BLaER1 treated with 17β-estradiol and CSF1 and Interleukin-3, amounts not matched to agents 10 nM and 100 nM (cell line): ENCODE results near the gene DMBX1.

Experiments used
- H3K27ac ChIP-seq, 11 experiments: shearing (Covaris generic); formaldehyde crosslinking; 2 replicates each; pipeline ENCODE4 v1.8.1; 2022
- H3K27me3 ChIP-seq, 11 experiments: shearing (Covaris generic); formaldehyde crosslinking; 2 replicates each; pipeline ENCODE4 v1.8.1; 2022
- H3K36me3 ChIP-seq, 11 experiments: shearing (Covaris generic); formaldehyde crosslinking; 2 replicates each; pipeline ENCODE4 v1.8.1; 2022
- H3K4me1 ChIP-seq, 10 experiments: shearing (Covaris generic); formaldehyde crosslinking; 2 replicates each; pipeline ENCODE4 v1.8.1; 2022
- H3K4me2 ChIP-seq, 11 experiments: shearing (Covaris generic); formaldehyde crosslinking; 2 replicates each; pipeline ENCODE4 v1.8.1; 2022
- H3K4me3 ChIP-seq, 10 experiments: shearing (Covaris generic); formaldehyde crosslinking; 2 replicates each; pipeline ENCODE4 v1.8.1; 2022
- H3K9ac ChIP-seq, 11 experiments: shearing (Covaris generic); formaldehyde crosslinking; 2 replicates each; pipeline ENCODE4 v1.8.1; 2022
- H3K9me3 ChIP-seq, 11 experiments: shearing (Covaris generic); formaldehyde crosslinking; replicated peaks in 1 of 11; 2 replicates each; pipeline ENCODE4 v1.8.1; 2022
- H4K20me1 ChIP-seq, 11 experiments: shearing (Covaris generic); formaldehyde crosslinking; 2 replicates each; pipeline ENCODE4 v1.8.1; 2022
- Cebpa-rat ChIP-seq, 11 experiments: shearing (Covaris generic); IDR thresholded peaks; 2 replicates each; pipeline ENCODE4 v1.8.1; 2022

The DMBX1 gene

DNA sequence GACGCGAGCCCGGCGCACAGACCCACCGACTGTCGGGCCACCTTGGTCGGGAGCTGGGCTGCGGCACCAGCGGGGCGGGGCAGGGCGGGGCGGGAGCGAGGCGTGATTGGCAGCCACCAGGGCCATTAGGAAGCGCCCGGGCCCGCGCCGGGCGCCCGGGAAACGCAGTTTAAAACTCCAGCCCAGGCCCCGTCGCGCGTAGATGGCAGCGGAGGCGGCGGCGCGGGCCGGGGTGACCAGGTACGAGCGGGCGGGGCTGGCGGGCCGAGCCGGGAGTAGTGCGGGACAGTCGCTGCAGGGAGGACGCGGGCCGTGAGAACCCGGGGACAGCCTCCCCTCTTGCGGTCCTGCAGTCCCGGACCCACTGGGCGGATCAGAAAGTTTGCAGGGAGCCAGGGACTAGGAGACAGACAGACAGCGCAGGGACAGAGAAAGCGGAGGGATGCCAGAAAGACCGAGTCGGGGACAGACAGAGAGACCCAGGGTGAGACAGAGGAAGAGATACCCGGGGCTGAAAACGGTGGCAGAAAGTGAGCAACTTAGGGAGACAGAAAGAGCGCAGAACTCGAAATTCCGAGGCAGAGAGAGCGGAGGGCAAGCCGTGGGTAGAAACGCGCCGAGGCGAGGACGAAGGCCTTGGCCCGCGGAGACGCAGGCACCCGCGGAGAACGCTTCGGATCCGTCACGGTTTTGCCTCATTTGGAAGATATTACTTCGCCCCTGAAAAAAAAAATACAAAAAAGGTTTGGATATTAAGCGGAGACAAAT, at the start of gene DMBX1:
Gene DMBX1 (plus strand): TSS at position 199 of the 768 bp plus-strand sequence. CDS start 17,175 bp downstream, outside the sequence.
- no peak for TF ChIP-seq Cebpa-rat (IDR thresholded peaks at IDR 0.05)
- Histone ChIP-seq H3K27ac (no peak within 1 kb of the TSS), H3K9me3 (no peaks in the 10 kb centered on the region), H3K4me3 (peak within 1 kb of the TSS in 9 of 10 experiments; percentile 22 to 64 (median 41); a peak in 14 of 20 replicates), H4K20me1 (peaks cover 0 to 83% (median 51%) of the 10 kb centered on the region in 11 experiments; a peak in 18 of 22 replicates), H3K27me3 (peaks cover 99 to 100% (median 100%) of the 10 kb centered on the region in 11 experiments), H3K36me3 (no peaks in the 10 kb centered on the region), H3K4me1 (peaks cover 0 to 13% (median 7%) of the 10 kb centered on the region in 10 experiments; a peak in 8 of 20 replicates), H3K4me2 (peak within 1 kb of the TSS; percentile 40 to 88 (median 66)), H3K9ac (no peak within 1 kb of the TSS)

DNA sequence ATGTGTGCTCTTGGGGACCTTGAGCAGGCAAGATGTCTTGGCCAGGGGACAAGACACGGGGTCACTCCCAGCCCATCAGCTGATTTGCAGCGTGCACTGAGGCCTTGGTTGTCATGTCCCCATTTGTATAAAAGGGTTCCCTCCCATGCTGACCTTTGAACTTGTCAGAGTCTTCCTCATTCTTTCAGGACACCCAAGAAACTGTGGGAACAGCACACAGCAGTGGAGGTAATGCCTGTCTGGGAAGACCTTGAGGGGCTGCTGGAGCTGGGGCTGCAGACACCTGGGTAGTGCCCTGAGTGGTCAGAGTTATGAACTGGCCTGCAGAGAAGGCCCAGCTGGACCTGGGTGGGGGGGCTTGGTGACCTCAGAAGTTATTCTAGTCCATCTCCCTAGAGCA, 49.2 kb upstream of the DMBX1 start:
- Histone ChIP-seq H3K4me3 (no peak overlapping the region), H4K20me1 (peaks cover 0 to 4% (median 0%) of the 10 kb centered on the region in 11 experiments; a peak in 1 of 22 replicates), H3K9ac (no peak overlapping the region), H3K27ac (no peak overlapping the region), H3K9me3 (no peaks in the 10 kb centered on the region), H3K4me2 (no peak overlapping the region), H3K4me1 (peaks cover 19 to 27% (median 23%) of the 10 kb centered on the region in 10 experiments), H3K27me3 (no peaks in the 10 kb centered on the region), H3K36me3 (no peaks in the 10 kb centered on the region)
- no peak for TF ChIP-seq Cebpa-rat (IDR thresholded peaks at IDR 0.05)

DNA sequence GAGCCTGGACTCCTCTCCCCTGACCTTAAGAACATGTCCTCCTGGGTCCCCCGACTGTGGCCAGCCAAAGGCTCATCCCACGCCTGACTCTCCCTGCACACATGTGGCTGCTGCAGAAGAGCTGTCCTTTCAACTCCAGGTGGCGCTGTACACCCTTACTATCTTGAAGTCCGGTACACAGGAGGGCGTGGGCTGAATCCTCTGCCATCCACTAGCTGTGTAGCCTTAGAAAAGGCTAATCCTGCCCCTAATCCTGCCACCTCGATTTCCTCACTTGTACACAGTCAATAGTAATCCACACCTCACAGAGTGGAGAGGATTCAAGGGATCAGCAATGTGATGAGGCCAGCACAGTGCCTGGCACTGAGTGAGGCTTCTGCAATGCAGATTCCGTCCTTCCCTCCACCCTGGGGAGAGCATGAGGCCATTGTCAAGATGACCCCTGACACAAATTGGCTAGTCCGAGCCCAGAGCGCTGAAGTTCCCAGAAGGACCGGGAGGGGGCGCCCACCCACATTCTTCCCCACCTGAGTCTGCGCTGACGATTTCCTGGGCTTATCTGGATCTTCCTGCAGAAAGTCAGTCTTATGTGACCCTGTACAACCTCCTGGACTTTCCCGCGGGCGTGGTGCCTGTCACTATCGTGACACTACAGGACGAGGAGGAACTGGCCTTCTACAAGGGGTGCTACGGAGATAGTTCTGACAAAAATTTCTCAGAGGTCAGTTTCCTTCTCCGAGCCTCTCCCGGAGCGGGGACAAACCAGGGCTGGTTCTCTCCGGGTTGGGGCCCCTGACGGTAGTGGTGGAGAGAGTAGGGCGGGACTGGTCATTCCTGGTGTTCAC, 47.1 kb upstream of the DMBX1 start:
- Histone ChIP-seq H3K4me1 (peaks cover 21 to 37% (median 29%) of the 10 kb centered on the region in 10 experiments), H3K27me3 (peaks cover 7 to 14% (median 11%) of the 10 kb centered on the region in 11 experiments), H3K36me3 (no peaks in the 10 kb centered on the region), H3K27ac (peak overlapping the region in 3 of 11 experiments; percentile 10 to 58 (median 34); a peak in 3 of 22 replicates), H4K20me1 (peaks cover 0 to 11% (median 3%) of the 10 kb centered on the region in 11 experiments; a peak in 9 of 22 replicates), H3K9me3 (no peaks in the 10 kb centered on the region), H3K4me3 (peak overlapping the region; percentile 43 to 66 (median 56)), H3K4me2 (peak overlapping the region; percentile 81 to 97 (median 88)), H3K9ac (peak overlapping the region in 10 of 11 experiments; percentile 37 to 65 (median 58); a peak in 17 of 22 replicates)
- TF ChIP-seq Cebpa-rat (IDR thresholded peaks at IDR 0.05), result no peak

DNA sequence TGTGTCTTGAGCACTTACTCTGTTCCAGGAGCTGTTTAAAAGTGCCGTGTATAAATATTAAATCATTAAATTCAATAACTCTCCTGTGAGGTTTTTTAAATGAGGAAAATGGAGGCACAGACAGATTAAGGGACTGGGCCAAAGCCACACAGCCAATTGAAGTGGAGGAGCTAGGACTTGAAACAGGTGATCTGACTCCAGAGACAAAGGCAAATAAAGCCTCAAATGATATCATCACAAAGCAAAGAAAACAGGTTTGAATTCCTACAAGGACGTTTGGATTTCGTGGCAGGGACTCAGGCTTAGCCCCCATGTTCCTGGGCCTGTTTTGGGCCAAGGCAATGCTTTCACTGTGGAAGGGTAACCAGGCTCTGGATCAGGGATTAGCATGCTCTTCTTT, 45.2 kb upstream of the DMBX1 start:
- Histone ChIP-seq H3K27me3 (peaks cover 26 to 34% (median 30%) of the 10 kb centered on the region in 11 experiments), H3K27ac (no peak overlapping the region)
- no peak for TF ChIP-seq Cebpa-rat (IDR thresholded peaks at IDR 0.05)

DNA sequence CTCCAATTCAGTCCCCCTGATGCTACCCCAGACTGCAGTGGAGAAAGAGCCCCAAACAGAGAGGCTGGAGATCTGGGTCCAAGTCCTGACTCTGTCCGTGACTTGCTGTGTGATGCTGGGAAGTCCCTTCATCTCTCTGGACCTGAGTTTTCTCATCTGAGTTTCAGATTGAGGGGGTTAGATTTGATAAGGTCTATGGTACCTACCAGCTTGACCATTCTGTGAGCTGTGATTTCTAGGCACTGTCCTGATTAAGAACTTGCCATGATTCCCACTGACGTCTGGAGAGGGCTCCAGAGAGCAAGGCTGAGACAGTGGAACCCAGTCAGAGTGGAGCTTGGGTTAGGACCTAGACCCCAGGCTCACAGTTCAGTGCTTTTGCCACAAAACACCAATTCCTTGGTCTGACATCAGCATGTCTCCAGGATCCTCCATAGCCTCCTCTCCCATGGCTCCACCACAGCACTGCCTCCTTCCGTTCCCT, 43.8 kb upstream of the DMBX1 start:
- no peak for TF ChIP-seq Cebpa-rat (IDR thresholded peaks at IDR 0.05)
- no peaks in the 10 kb centered on the region for H3K9me3 ChIP-seq
- H3K4me1 ChIP-seq, result peaks cover 7 to 26% (median 16%) of the 10 kb centered on the region in 10 experiments
- H3K27me3 ChIP-seq, result peaks cover 37 to 47% (median 44%) of the 10 kb centered on the region in 11 experiments
- H4K20me1 ChIP-seq, result peaks cover 0 to 35% (median 16%) of the 10 kb centered on the region in 11 experiments; a peak in 13 of 22 replicates
- H3K36me3 ChIP-seq, result no peaks in the 10 kb centered on the region
- H3K9ac ChIP-seq, result no peak overlapping the region
- H3K27ac ChIP-seq, result no peak overlapping the region
- no peak overlapping the region for H3K4me3 ChIP-seq
- peak overlapping the region in 7 of 11 experiments; percentile 6 to 54 (median 16); a peak in 8 of 22 replicates for H3K4me2 ChIP-seq

More for the DNA sequence above, 45.2 kb upstream of the DMBX1 start:
- Histone ChIP-seq H3K36me3 (no peaks in the 10 kb centered on the region), H3K9me3 (no peaks in the 10 kb centered on the region), H4K20me1 (peaks cover 0 to 30% (median 16%) of the 10 kb centered on the region in 11 experiments; a peak in 12 of 22 replicates), H3K4me1 (peaks cover 7 to 26% (median 16%) of the 10 kb centered on the region in 10 experiments), H3K4me2 (no peak overlapping the region), H3K9ac (no peak overlapping the region), H3K4me3 (no peak overlapping the region)

DNA sequence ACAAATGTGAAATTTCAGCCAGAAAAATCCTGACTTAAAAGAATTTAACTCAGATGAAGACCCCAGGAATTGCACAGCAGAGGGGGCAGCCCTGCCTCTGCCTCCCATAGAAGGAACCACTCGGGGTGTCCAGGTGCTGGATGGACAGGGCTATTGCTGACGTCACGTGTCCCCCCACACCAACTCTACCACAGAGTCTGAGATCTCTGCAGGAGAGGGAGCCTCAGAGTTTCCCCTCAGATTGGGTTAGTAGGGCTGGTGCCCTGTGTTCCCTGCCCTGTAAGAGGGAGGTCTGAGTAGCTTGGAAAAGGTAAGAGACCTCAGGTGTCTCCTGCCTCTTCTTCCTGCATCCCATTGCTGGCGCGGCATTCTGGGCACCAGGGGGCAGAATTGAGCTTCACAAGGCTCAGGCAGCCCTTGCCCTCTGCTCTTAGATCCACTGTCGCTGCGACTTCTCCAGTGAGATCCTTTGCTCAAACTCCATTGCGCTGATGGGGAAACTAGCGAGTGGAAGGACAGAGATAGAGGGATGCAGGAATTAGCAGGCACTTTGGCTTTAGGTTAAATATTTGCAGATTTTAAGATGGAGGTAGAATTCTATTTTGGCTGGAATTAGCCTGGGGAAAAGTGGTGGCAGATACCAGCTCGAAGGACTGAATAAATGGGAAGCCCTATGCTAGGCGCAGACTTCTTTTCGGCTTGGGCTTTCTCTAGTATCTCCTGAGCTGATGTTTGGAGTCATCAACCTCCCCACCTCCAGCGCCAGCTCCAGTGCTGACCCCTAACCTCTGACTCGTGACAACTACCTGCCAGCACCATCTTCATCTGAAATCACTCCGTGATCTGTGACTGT, 42.8 kb upstream of the DMBX1 start:
- Histone ChIP-seq H3K9ac (no peak overlapping the region), H3K4me3 (no peak overlapping the region), H3K4me2 (peak overlapping the region in 7 of 11 experiments; percentile 6 to 54 (median 16); a peak in 8 of 22 replicates), H3K27ac (no peak overlapping the region), H3K36me3 (no peaks in the 10 kb centered on the region), H3K27me3 (peaks cover 37 to 54% (median 47%) of the 10 kb centered on the region in 11 experiments), H3K9me3 (no peaks in the 10 kb centered on the region), H3K4me1 (peaks cover 7 to 25% (median 16%) of the 10 kb centered on the region in 10 experiments), H4K20me1 (peaks cover 0 to 41% (median 16%) of the 10 kb centered on the region in 11 experiments; a peak in 13 of 22 replicates)
- no peak for TF ChIP-seq Cebpa-rat (IDR thresholded peaks at IDR 0.05)

DNA sequence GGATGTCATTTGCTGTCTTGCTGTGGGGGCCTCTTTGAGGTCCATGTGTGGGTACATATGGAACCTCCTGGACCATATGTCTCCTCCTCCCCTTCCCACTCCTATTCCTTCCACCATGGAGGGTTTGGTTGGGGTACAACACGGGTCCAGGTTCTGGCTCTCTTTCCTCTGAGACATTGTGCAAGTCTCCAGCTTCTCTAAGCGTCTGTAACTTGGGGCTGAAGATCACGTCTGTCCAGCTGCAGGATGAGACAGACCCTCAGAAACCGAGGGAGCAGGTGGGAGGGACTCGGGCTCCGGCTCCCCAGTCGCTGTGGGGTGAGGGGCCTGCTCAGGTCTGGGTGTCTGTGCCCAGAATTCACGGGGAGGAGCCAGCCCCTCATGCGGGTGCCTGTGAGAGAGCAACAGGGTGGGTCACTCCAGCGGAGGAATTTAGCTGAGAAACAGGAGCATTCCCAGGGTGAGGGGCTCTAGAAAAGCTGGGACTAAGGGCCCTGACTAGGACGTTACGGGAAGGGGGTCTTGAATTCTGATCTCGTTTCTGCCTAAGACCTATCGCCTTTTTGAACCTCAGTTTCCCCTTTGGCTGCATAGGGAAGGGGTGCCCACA, 42.0 kb upstream of the DMBX1 start:
- Histone ChIP-seq H3K4me1 (peaks cover 5 to 17% (median 12%) of the 10 kb centered on the region in 10 experiments), H3K9me3 (no peaks in the 10 kb centered on the region), H3K36me3 (no peaks in the 10 kb centered on the region), H3K27me3 (peaks cover 37 to 54% (median 47%) of the 10 kb centered on the region in 11 experiments), H4K20me1 (peaks cover 0 to 41% (median 16%) of the 10 kb centered on the region in 11 experiments; a peak in 13 of 22 replicates), H3K9ac (no peak overlapping the region), H3K27ac (no peak overlapping the region), H3K4me3 (no peak overlapping the region), H3K4me2 (no peak overlapping the region)
- no peak for TF ChIP-seq Cebpa-rat (IDR thresholded peaks at IDR 0.05)
